NB4 (cell line): Measurements from ENCODE around the gene PIK3C2G.

Experiments
- DNase-seq: peaks from one replicate; pipeline ENCODE4 v3.0.0; 2010; ENCODE audit warnings: low read depth
- H3K4me3 ChIP-seq: one replicate; pipeline ENCODE4 v1.5.1; 2011; ENCODE audit warnings: mild to moderate bottlenecking, low read depth, low read length, moderate library complexity
- CTCF ChIP-seq: IDR thresholded peaks from one replicate; pipeline ENCODE4 v1.5.1; 2012; ENCODE audit warnings: low read depth, low read length
- MAX ChIP-seq: IDR thresholded peaks from 2 replicates; pipeline ENCODE4 v1.6.1; 2011; ENCODE audit warnings: low read depth, low read length
- MYC ChIP-seq: IDR thresholded peaks from 2 replicates; pipeline ENCODE4 v1.6.1; 2011; ENCODE audit warnings: low read depth, low read length
- POLR2A ChIP-seq: IDR thresholded peaks from 2 replicates; pipeline ENCODE4 v1.6.1; 2011; ENCODE audit warnings: mild to moderate bottlenecking; ENCODE audit not compliant: insufficient read length; ENCODE audit errors: extremely low read depth

PIK3C2G gene

GRCh38 chr12:18643681-18644080 is 382.4 kb downstream of the PIK3C2G start:
- DNase-seq: no peak
- no peak overlapping the region for H3K4me3 ChIP-seq
- TF ChIP-seq CTCF: no peak
- no peak for TF ChIP-seq POLR2A
- no peak for TF ChIP-seq MAX
- TF ChIP-seq MYC: no peak

GRCh38 chr12:18644564-18644963 is 383.2 kb downstream of the PIK3C2G start:
- no peak for TF ChIP-seq POLR2A
- TF ChIP-seq CTCF: no peak
- TF ChIP-seq MAX: no peak
- TF ChIP-seq MYC: no peak
- no peak overlapping the region for H3K4me3 ChIP-seq
- no peak for DNase-seq

GRCh38 chr12:18646286-18646890 is 385.1 kb downstream of the PIK3C2G start:
- TF ChIP-seq MAX (no peak), POLR2A (no peak), MYC (no peak), CTCF (no peak)
- no peak overlapping the region for H3K4me3 ChIP-seq
- no peak for DNase-seq

GRCh38 chr12:18651525-18651924 is 390.2 kb downstream of the PIK3C2G start:
- DNase-seq: no peak
- no peak for TF ChIP-seq CTCF
- TF ChIP-seq MYC: no peak
- TF ChIP-seq MAX: no peak
- TF ChIP-seq POLR2A: no peak
- no peak overlapping the region for H3K4me3 ChIP-seq

GRCh38 chr12:18652596-18652995 is 391.3 kb downstream of the PIK3C2G start:
- no peak overlapping the region for H3K4me3 ChIP-seq
- no peak for DNase-seq
- TF ChIP-seq MAX: no peak
- no peak for TF ChIP-seq POLR2A
- no peak for TF ChIP-seq MYC
- no peak for TF ChIP-seq CTCF

- no peak overlapping the region for H3K4me3 ChIP-seq
- no peak for DNase-seq
- TF ChIP-seq CTCF (no peak), POLR2A (no peak)
Observed at GRCh38 chr12:18653465-18653864, 392.1 kb downstream of the PIK3C2G start.
